H9 (cell line): ENCODE measurements around the gene PLEKHG2. TPM values are rescaled to one million over a fixed set of nuclear protein-coding genes. Genes with fewer than 3 reads are reported as not detected.

Source experiments
- DNase-seq: peaks from one replicate; pipeline ENCODE4 v3.0.0-alpha.2; 2017
- H2AFZ ChIP-seq: one replicate; pipeline ENCODE4 v1.6.1; 2013; ENCODE audit warnings: mild to moderate bottlenecking, low read length, control low read depth, moderate library complexity
- H2AK5ac ChIP-seq: 2 replicates; pipeline ENCODE4 v1.6.1; 2013; ENCODE audit warnings: low read length, control low read depth, mixed read lengths; ENCODE audit not compliant: insufficient read length
- H2BK120ac ChIP-seq: one replicate; pipeline ENCODE4 v1.6.1; 2013; ENCODE audit warnings: low read depth, mild to moderate bottlenecking, low read length, control low read depth, inconsistent platforms; ENCODE audit not compliant: poor library complexity, severe bottlenecking
- H2BK12ac ChIP-seq: 2 replicates; pipeline ENCODE4 v1.6.1; 2013; ENCODE audit warnings: low read length, control low read depth, mixed read lengths, low read depth; ENCODE audit not compliant: insufficient read length
- H2BK15ac ChIP-seq: 2 replicates; pipeline ENCODE4 v1.6.1; 2013; ENCODE audit warnings: low read depth, low read length, control low read depth
- H2BK20ac ChIP-seq: one replicate; pipeline ENCODE4 v1.6.1; 2013; ENCODE audit warnings: low read depth, mild to moderate bottlenecking, low read length, control low read depth, inconsistent platforms; ENCODE audit not compliant: poor library complexity, severe bottlenecking
- H2BK5ac ChIP-seq: 2 replicates; pipeline ENCODE4 v1.6.1; 2013; ENCODE audit warnings: low read length, control low read depth, mixed read lengths; ENCODE audit not compliant: insufficient read length
- H3K14ac ChIP-seq: 2 replicates; pipeline ENCODE4 v1.6.1; 2013; ENCODE audit warnings: low read length, control low read depth; ENCODE audit not compliant: insufficient read depth
- H3K18ac ChIP-seq: 2 replicates; pipeline ENCODE4 v1.6.1; 2013; ENCODE audit warnings: low read depth, mild to moderate bottlenecking, mixed read lengths, low read length, control low read depth; ENCODE audit not compliant: insufficient read length
- H3K23ac ChIP-seq: 2 replicates; pipeline ENCODE4 v1.6.1; 2013; ENCODE audit warnings: low read length, control low read depth, mixed read lengths, low read depth; ENCODE audit not compliant: insufficient read length
- H3K23me2 ChIP-seq: 2 replicates; pipeline ENCODE4 v1.6.1; 2013; ENCODE audit warnings: low read depth, mild to moderate bottlenecking, mixed read lengths, low read length, control low read depth; ENCODE audit not compliant: insufficient read length, poor library complexity, severe bottlenecking
- H3K27ac ChIP-seq: 2 replicates; pipeline ENCODE4 v1.5.1; 2013; ENCODE audit warnings: low read length, control low read depth, mixed read lengths, low read depth; ENCODE audit not compliant: insufficient read length
- H3K27me3 ChIP-seq: 2 replicates; pipeline ENCODE4 v1.6.1; 2013; ENCODE audit warnings: low read length, control low read depth, inconsistent platforms; ENCODE audit not compliant: insufficient read depth
- H3K4ac ChIP-seq: 2 replicates; pipeline ENCODE4 v1.6.1; 2013; ENCODE audit warnings: low read depth, mild to moderate bottlenecking, control low read depth, inconsistent platforms, low read length, moderate library complexity
- H3K4me1 ChIP-seq: 2 replicates; pipeline ENCODE4 v1.6.1; 2013; ENCODE audit warnings: low read length, control low read depth, inconsistent platforms; ENCODE audit not compliant: insufficient read depth
- H3K4me2 ChIP-seq: 2 replicates; pipeline ENCODE4 v1.6.1; 2013; ENCODE audit warnings: low read length, control low read depth, mixed read lengths; ENCODE audit not compliant: insufficient read length, insufficient read depth
- H3K56ac ChIP-seq: 2 replicates; pipeline ENCODE4 v1.6.1; 2013; ENCODE audit warnings: low read depth, mild to moderate bottlenecking, mixed read lengths, low read length, control low read depth; ENCODE audit not compliant: insufficient read length
- H3K79me1 ChIP-seq: 2 replicates; pipeline ENCODE4 v1.6.1; 2013; ENCODE audit warnings: low read depth, mild to moderate bottlenecking, moderate library complexity, low read length, control low read depth, inconsistent platforms; ENCODE audit not compliant: insufficient read depth, poor library complexity, severe bottlenecking
- H3K79me2 ChIP-seq: 2 replicates; pipeline ENCODE4 v1.6.1; 2013; ENCODE audit warnings: low read length, control low read depth, inconsistent platforms; ENCODE audit not compliant: insufficient read depth
- H3K9ac ChIP-seq: 2 replicates; pipeline ENCODE4 v1.6.1; 2013; ENCODE audit warnings: low read length, control low read depth, mixed read lengths; ENCODE audit not compliant: insufficient read length; ENCODE audit errors: extremely low read depth
- H3K9me3 ChIP-seq: one replicate; pipeline ENCODE4 v1.6.1; 2013; ENCODE audit warnings: low read depth, low read length, inconsistent platforms; ENCODE audit not compliant: control insufficient read depth
- H3T11ph ChIP-seq: one replicate; pipeline ENCODE4 v1.6.1; 2013; ENCODE audit warnings: mild to moderate bottlenecking, low read length, control low read depth, inconsistent platforms
- H4K20me1 ChIP-seq: one replicate; pipeline ENCODE4 v1.6.1; 2013; ENCODE audit not compliant: control insufficient read depth, insufficient read length, insufficient read depth
- H4K5ac ChIP-seq: 2 replicates; pipeline ENCODE4 v1.6.1; 2013; ENCODE audit warnings: low read depth, mild to moderate bottlenecking, mixed read lengths, low read length, control low read depth; ENCODE audit not compliant: insufficient read length
- H4K8ac ChIP-seq: replicated peaks from 2 replicates; pipeline ENCODE4 v1.6.1; 2013; ENCODE audit warnings: low read length, control low read depth, mixed read lengths, low read depth; ENCODE audit not compliant: insufficient read length
- H4K91ac ChIP-seq: 2 replicates; pipeline ENCODE4 v1.6.1; 2013; ENCODE audit warnings: low read depth, mild to moderate bottlenecking, moderate library complexity, mixed read lengths, low read length, control low read depth; ENCODE audit not compliant: insufficient read length
- H3K27ac Mint-ChIP-seq, 3 experiments: 2 replicates in 2 of 3; 3 replicates in 1 of 3; pipeline ENCODE4 v1.8.0; 2020 to 2021; ENCODE audit warnings: mixed read lengths in 3 of 3, mild to moderate bottlenecking in 1 of 3, moderate library complexity in 1 of 3
- H3K27me3 Mint-ChIP-seq: 2 replicates; pipeline ENCODE4 v1.8.0; 2021; ENCODE audit warnings: low read depth, mild to moderate bottlenecking, moderate library complexity, mixed read lengths
- H3K36me3 Mint-ChIP-seq, 3 experiments: 2 replicates in 2 of 3; 3 replicates in 1 of 3; pipeline ENCODE4 v1.8.0; 2020 to 2021; ENCODE audit warnings: low read depth in 3 of 3, mixed read lengths in 3 of 3; ENCODE audit not compliant: insufficient read depth in 1 of 3
- H3K4me1 Mint-ChIP-seq, 2 experiments: 2 replicates each; pipeline ENCODE4 v1.8.0; 2020; ENCODE audit warnings: mixed read lengths in 2 of 2
- H3K4me3 Mint-ChIP-seq, 2 experiments: 2 replicates in 1 of 2; 3 replicates in 1 of 2; pipeline ENCODE4 v1.8.0; 2020 to 2021; ENCODE audit warnings: mild to moderate bottlenecking in 2 of 2, mixed read lengths in 2 of 2, moderate library complexity in 1 of 2
- H3K9me3 Mint-ChIP-seq, 2 experiments: 2 replicates in 1 of 2; 3 replicates in 1 of 2; pipeline ENCODE4 v1.8.0; 2020; ENCODE audit warnings: mild to moderate bottlenecking in 2 of 2, mixed read lengths in 2 of 2, moderate library complexity in 1 of 2
- WGBS: extraction: QIAGEN DNeasy Blood & Tissue Kit; methylation state at CpG from one replicate; pipeline ENCODE4 v1.1.7; 2013; ENCODE audit warnings: missing lambda C conversion rate, low lambda C conversion rate, mixed read lengths; ENCODE audit not compliant: insufficient read length; ENCODE audit errors: extremely low coverage; 5-methylcytosine and 5-hydroxymethylcytosine counted together
- total RNA-seq: library from RNA; stranded (reverse); gene quantifications from 2 replicates; pipeline ENCODE4 v1.2.1, GENCODE V29; 2021
- TF ChIP-seq, protein P1 (sequence below): fragments of 200-600 bp; sonication (generic); conservative IDR thresholded peaks from 3 replicates; pipeline ENCODE4 v1.8.0; 2021; ENCODE audit warnings: antibody characterized with exemption, mild to moderate bottlenecking

Gene PLEKHG2
- total RNA-seq, 1 experiment from 2014 or later, result 167 TPM

GRCh38 chr19:39430675-39431593 is 18.5 kb downstream of the PLEKHG2 start:
- H3K4me2 ChIP-seq, result no peak overlapping the region

More at GRCh38 chr19:39430675-39431593, 18.5 kb downstream of the PLEKHG2 start:
- Mint-ChIP-seq H3K4me3 (no peak overlapping the region; a peak in 1 of 5 replicates), H3K27ac (peak overlapping the region; percentile 93 to 94 (median 94)), H3K36me3 (peaks cover 32 to 47% (median 38%) of the 10 kb centered on the region in 3 experiments), H3K27me3 (peaks cover 3% of the 10 kb centered on the region; the same call in 1 of the 2 replicates), H3K4me1 (peaks cover 40 to 54% of the 10 kb centered on the region in 2 experiments), H3K9me3 (peaks cover 0 to 7% of the 10 kb centered on the region in 2 experiments; a peak in 2 of 5 replicates)
- no peak overlapping the region for H2BK12ac ChIP-seq
- peak overlapping the region; percentile 10 for H4K8ac ChIP-seq
- peak overlapping the region; percentile 53 for H3K18ac ChIP-seq
- H2BK15ac ChIP-seq, result no peak overlapping the region
- H3K14ac ChIP-seq, result peak overlapping the region; percentile 42
- peaks cover 4% of the 10 kb centered on the region for H3K23me2 ChIP-seq
- H2BK20ac ChIP-seq, result no peak overlapping the region
- peak; percentile 84 for DNase-seq
- no peak overlapping the region for H4K91ac ChIP-seq
- peaks cover 6% of the 10 kb centered on the region; the same call in 1 of the 2 replicates for H3K79me2 ChIP-seq
- no peaks in the 10 kb centered on the region for H3K27me3 ChIP-seq
- H3K9ac ChIP-seq, result no peak overlapping the region
- TF ChIP-seq, protein P1, sequence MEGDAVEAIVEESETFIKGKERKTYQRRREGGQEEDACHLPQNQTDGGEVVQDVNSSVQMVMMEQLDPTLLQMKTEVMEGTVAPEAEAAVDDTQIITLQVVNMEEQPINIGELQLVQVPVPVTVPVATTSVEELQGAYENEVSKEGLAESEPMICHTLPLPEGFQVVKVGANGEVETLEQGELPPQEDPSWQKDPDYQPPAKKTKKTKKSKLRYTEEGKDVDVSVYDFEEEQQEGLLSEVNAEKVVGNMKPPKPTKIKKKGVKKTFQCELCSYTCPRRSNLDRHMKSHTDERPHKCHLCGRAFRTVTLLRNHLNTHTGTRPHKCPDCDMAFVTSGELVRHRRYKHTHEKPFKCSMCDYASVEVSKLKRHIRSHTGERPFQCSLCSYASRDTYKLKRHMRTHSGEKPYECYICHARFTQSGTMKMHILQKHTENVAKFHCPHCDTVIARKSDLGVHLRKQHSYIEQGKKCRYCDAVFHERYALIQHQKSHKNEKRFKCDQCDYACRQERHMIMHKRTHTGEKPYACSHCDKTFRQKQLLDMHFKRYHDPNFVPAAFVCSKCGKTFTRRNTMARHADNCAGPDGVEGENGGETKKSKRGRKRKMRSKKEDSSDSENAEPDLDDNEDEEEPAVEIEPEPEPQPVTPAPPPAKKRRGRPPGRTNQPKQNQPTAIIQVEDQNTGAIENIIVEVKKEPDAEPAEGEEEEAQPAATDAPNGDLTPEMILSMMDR, result no peak
- no peak overlapping the region for H2BK120ac ChIP-seq
- no peak overlapping the region for H4K5ac ChIP-seq
- H2AK5ac ChIP-seq, result peak overlapping the region; percentile 15
- H3K9me3 ChIP-seq, result no peaks in the 10 kb centered on the region
- H3K79me1 ChIP-seq, result peaks cover 9% of the 10 kb centered on the region
- no peak overlapping the region for H2BK5ac ChIP-seq
- no peak overlapping the region for H2AFZ ChIP-seq
- peaks cover 4% of the 10 kb centered on the region; the same call in 1 of the 2 replicates for H3K4me1 ChIP-seq
- no peaks in the 10 kb centered on the region for H4K20me1 ChIP-seq
- no peak overlapping the region; the same call in 1 of the 2 replicates for H3K4ac ChIP-seq
- no peak overlapping the region for H3T11ph ChIP-seq
- no peak overlapping the region for H3K56ac ChIP-seq
- H3K27ac ChIP-seq, result peak overlapping the region; percentile 27
- no CpG with 5 or more reads among the region's 25 CpGs for WGBS
- H3K23ac ChIP-seq, result no peak overlapping the region
